Stimulated activated naive CD8-positive, alpha-beta T cell treated with anti-CD3 and anti-CD28 coated beads, Interleukin-15, amount 100 ng/mL, for 72 hours (primary cell): ENCODE results near the gene PRSS8.
"Not testable (repeated sequence)": the region's sequence is repeated elsewhere in the genome, so short reads cannot be mapped to it uniquely, and the experiment has no call there.

Experiments used
- ATAC-seq: fragments of 150-1000 bp; cut with Tn5 transposase; 2 replicates; pipeline ENCODE4 v1.10.0; 2021; ENCODE audit warnings: mild to moderate bottlenecking, moderate library complexity
- DNase-seq, 2 donors: peaks; one replicate each; pipeline ENCODE4 v3.0.0; 2021 to 2022
- H3K27ac Mint-ChIP-seq, 2 donors: one replicate each; pipeline ENCODE4 v1.8.0; 2022; ENCODE audit warnings: mild to moderate bottlenecking in 2 of 2, mixed read lengths in 2 of 2, moderate library complexity in 2 of 2
- H3K27me3 Mint-ChIP-seq: one replicate; pipeline ENCODE4 v1.8.0; 2022; ENCODE audit warnings: mixed read lengths
- H3K4me1 Mint-ChIP-seq: one replicate; pipeline ENCODE4 v1.8.0; 2022; ENCODE audit warnings: mild to moderate bottlenecking, mixed read lengths
- H3K4me3 Mint-ChIP-seq, 2 donors: one replicate each; pipeline ENCODE4 v1.8.0; 2022; ENCODE audit warnings: mild to moderate bottlenecking in 2 of 2, mixed read lengths in 2 of 2, moderate library complexity in 1 of 2
- H3K9me3 Mint-ChIP-seq, 2 donors: one replicate each; pipeline ENCODE4 v1.8.0; 2022; ENCODE audit warnings: mixed read lengths in 2 of 2

PRSS8 gene

GRCh38 chr16:31106509-31107464 is 28.7 kb downstream of the PRSS8 start:
- DNase-seq (no peak), ATAC-seq (no peak)
- H3K4me1 Mint-ChIP-seq, result peaks cover 36% of the 10 kb centered on the region
- no peak overlapping the region for H3K27ac Mint-ChIP-seq
- no peaks in the 10 kb centered on the region for H3K27me3 Mint-ChIP-seq
- H3K4me3 Mint-ChIP-seq, result peak overlapping the region; percentile 90 to 95
- H3K9me3 Mint-ChIP-seq, result no peaks in the 10 kb centered on the region

DNA sequence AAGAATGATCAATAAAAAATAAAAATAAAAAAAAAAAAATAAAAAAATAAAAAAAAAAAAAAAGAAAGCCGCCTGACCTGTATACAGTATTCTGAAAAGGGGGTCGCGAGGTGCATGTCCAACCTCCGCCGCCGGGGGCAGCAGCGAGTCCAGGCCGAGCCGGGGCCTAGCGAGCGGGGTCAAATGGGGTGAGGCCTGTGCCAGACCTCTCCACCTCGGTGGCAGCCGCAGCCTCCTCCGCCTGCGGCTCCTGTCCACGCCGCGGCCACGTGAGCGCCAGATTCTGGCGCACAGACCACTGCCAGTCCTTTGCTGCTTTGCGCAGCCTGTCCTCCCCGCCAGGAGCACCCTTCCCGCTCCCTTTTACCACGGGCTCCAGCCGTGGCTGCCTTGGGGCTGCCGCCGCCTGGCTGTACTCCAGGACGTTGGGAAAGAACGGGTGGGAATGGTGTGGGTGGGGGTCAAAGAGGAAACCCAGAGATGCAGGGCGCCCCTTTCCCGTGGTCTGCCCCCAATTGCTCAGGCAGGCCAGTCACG is 29.8 kb downstream of the PRSS8 start:
- H3K27me3 Mint-ChIP-seq, result no peaks in the 10 kb centered on the region
- peak overlapping the region; percentile 64 to 66 for H3K4me3 Mint-ChIP-seq
- H3K9me3 Mint-ChIP-seq, result no peaks in the 10 kb centered on the region
- DNase-seq (peak; percentile 90 to 92), ATAC-seq (peak; percentile 71)
- H3K27ac Mint-ChIP-seq, result peak overlapping the region; percentile 16 to 82
- H3K4me1 Mint-ChIP-seq, result peaks cover 35% of the 10 kb centered on the region

- H3K27me3 Mint-ChIP-seq, H3K4me3 Mint-ChIP-seq, H3K9me3 Mint-ChIP-seq, H3K4me1 Mint-ChIP-seq, ATAC-seq, DNase-seq: not testable (repeated sequence)
- peak overlapping the region in 1 of 2 donors; percentile 1 for H3K27ac Mint-ChIP-seq
These were observed 34.5 kb downstream of the PRSS8 start for GRCh38 chr16:31100876-31101641.

DNA sequence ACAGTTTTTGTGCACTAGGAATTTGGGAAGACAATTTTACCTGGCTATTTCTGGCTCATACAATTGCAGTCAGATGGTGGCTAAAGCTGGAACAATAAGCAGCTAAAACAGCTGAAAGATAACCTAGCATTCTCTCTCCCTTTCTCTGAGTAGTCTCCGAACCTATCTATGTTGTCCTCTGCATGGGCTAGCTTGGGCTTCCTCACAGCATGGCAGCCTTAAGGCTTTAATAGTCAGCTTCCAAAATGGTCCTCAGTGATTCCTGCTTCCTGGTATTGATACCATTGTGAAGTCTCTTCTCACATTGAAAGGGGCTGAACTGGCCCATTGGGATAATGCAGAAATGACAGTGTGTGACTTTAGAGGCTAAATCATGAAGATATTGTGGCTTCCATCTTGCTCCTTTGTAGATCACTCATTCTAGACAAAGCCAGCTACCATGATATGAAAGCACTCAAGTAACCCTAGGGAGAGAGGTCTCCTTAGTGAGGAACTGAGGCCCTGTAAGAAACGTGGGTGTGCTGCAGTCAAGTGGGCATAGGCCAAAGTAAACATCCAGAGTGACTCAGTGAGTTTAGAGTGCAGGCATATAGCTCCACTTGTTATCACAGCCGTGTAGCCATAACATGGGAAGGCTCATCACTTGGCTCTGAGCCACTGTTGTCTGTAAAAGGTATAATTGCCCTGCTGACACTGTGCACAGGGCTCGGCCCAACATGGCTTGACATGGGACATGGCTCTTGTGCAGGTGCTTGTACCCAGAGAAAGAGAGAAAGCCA is 35.5 kb downstream of the PRSS8 start:
- Mint-ChIP-seq H3K27ac (no peak overlapping the region), H3K9me3 (peaks cover 0 to 5% of the 10 kb centered on the region in 2 donors), H3K4me1 (peaks cover 11% of the 10 kb centered on the region), H3K27me3 (no peaks in the 10 kb centered on the region), H3K4me3 (no peak overlapping the region)
- ATAC-seq, result no peak
- no peak for DNase-seq

GRCh38 chr16:31094424-31095120 is 41.0 kb downstream of the PRSS8 start, which contains the start of gene VKORC1:
TSS of gene VKORC1 (minus strand) at chr16:31094797. CDS start at chr16:31094729, 68 bp downstream.
- DNase-seq, result peak; percentile 88 to 91
- Mint-ChIP-seq H3K9me3 (peaks cover 0 to 5% of the 10 kb centered on the region in 2 donors), H3K27me3 (no peaks in the 10 kb centered on the region), H3K4me3 (peak within 1 kb of the TSS; percentile 95 to 98), H3K27ac (peak within 1 kb of the TSS; percentile 97 to 98), H3K4me1 (peaks cover 41% of the 10 kb centered on the region)
- ATAC-seq, result peak; percentile 95

DNA sequence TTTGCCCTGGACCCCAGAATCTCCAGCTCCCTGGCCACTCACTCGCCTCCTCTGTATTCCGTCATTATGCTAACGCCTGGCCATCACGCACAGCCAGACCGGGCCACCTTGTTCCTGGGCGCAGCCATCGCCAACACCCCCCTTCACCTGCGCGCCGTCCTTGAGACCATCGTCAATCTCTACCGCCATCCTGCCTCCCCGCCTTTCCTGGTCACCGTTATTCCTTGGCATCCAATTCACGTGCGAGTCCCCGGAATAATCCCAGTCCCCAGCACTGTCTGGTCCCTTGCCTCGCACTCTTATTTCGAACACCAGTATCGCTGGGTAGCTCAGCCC is 41.5 kb downstream of the PRSS8 start:
- no peaks in the 10 kb centered on the region for H3K27me3 Mint-ChIP-seq
- no peak for ATAC-seq
- H3K9me3 Mint-ChIP-seq, result peaks cover 0 to 5% of the 10 kb centered on the region in 2 donors
- no peak for DNase-seq
- H3K27ac Mint-ChIP-seq, result peak overlapping the region; percentile 97 to 98
- peak overlapping the region; percentile 95 to 98 for H3K4me3 Mint-ChIP-seq
- H3K4me1 Mint-ChIP-seq, result peaks cover 42% of the 10 kb centered on the region

GRCh38 chr16:31093132-31093703 is 42.3 kb downstream of the PRSS8 start:
- Mint-ChIP-seq H3K4me3 (peak overlapping the region; percentile 40 to 67), H3K4me1 (peaks cover 50% of the 10 kb centered on the region), H3K27ac (no peak overlapping the region), H3K27me3 (no peaks in the 10 kb centered on the region), H3K9me3 (peaks cover 0 to 5% of the 10 kb centered on the region in 2 donors)
- no peak for ATAC-seq
- no peak for DNase-seq

- H3K4me1 Mint-ChIP-seq, result peaks cover 52% of the 10 kb centered on the region
- DNase-seq (no peak), ATAC-seq (no peak)
- no peak overlapping the region for H3K4me3 Mint-ChIP-seq
- H3K27me3 Mint-ChIP-seq, result no peaks in the 10 kb centered on the region
- H3K27ac Mint-ChIP-seq, result no peak overlapping the region
- peaks cover 0 to 5% of the 10 kb centered on the region in 2 donors for H3K9me3 Mint-ChIP-seq
These were observed 43.2 kb downstream of the PRSS8 start for GRCh38 chr16:31092330-31092729.

GRCh38 chr16:31090540-31090939 is 45.0 kb downstream of the PRSS8 start:
- ATAC-seq, result no peak
- peaks cover 0 to 2% of the 10 kb centered on the region in 2 donors for H3K9me3 Mint-ChIP-seq
- H3K27ac Mint-ChIP-seq, result no peak overlapping the region
- no peaks in the 10 kb centered on the region for H3K27me3 Mint-ChIP-seq
- no peak for DNase-seq
- peaks cover 46% of the 10 kb centered on the region for H3K4me1 Mint-ChIP-seq
- no peak overlapping the region for H3K4me3 Mint-ChIP-seq

DNA sequence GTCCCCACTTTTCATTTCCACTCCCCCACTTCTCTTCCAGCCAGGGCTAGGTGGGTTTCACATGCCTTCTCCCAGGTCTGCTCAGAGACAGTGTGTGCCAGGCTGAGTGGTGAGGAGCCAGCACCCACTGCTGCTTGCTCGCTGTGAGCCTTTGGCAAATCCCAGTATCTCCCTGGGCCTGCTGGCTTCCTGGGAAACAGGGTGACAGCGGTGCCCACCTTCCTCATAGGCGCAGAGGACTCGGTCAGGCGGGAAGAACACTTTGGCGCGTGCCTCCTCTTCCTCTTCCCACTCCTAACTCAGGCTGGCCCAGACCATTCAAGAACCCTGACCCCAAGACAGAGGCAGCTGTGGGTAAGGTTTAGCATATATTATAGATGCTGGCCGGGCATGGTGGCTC is 46.3 kb downstream of the PRSS8 start:
- Mint-ChIP-seq H3K4me1 (peaks cover 36% of the 10 kb centered on the region), H3K27ac (peak overlapping the region in 1 of 2 donors; percentile 50), H3K4me3 (no peak overlapping the region), H3K9me3 (no peaks in the 10 kb centered on the region), H3K27me3 (no peaks in the 10 kb centered on the region)
- no peak for ATAC-seq
- no peak for DNase-seq

GRCh38 chr16:31088459-31089183 is 46.9 kb downstream of the PRSS8 start, which contains the start of gene PRSS53:
TSS of gene PRSS53 (minus strand) at chr16:31088943. CDS start at chr16:31088809, 134 bp downstream.
- Mint-ChIP-seq H3K27ac (peak within 1 kb of the TSS in 1 of 2 donors; percentile 50), H3K4me1 (peaks cover 30% of the 10 kb centered on the region), H3K27me3 (no peaks in the 10 kb centered on the region), H3K4me3 (no peak within 1 kb of the TSS), H3K9me3 (no peaks in the 10 kb centered on the region)
- ATAC-seq, result no peak
- DNase-seq, result no peak

DNA sequence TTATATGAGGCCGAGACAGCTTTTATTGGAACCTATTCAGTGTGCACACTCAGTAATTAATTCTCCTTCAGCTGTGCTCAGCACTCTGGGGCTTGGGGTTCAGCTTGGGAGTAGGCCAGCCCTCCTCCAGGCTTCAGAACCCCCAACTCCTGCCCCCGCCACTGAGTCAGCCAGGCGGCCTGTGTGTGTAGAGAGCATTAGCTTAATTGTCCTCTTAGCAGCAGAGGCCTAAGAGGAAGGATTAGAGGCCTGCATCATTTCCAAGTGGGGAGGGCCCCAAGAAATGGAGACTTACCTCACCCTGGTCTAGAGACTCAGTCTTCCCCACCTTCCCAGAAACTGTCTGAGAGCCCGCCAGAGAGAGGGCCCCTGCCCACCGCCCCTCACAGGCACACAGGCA is 47.6 kb downstream of the PRSS8 start:
- ATAC-seq, result no peak
- no peak overlapping the region for H3K4me3 Mint-ChIP-seq
- H3K4me1 Mint-ChIP-seq, result peaks cover 24% of the 10 kb centered on the region
- H3K27ac Mint-ChIP-seq, result no peak overlapping the region
- DNase-seq, result no peak
- no peaks in the 10 kb centered on the region for H3K9me3 Mint-ChIP-seq
- H3K27me3 Mint-ChIP-seq, result no peaks in the 10 kb centered on the region

- H3K4me3 Mint-ChIP-seq, result no peak overlapping the region
- H3K27ac Mint-ChIP-seq, result no peak overlapping the region
- no peaks in the 10 kb centered on the region for H3K27me3 Mint-ChIP-seq
- ATAC-seq, result no peak
- DNase-seq, result no peak
- H3K9me3 Mint-ChIP-seq, result no peaks in the 10 kb centered on the region
- peaks cover 19% of the 10 kb centered on the region for H3K4me1 Mint-ChIP-seq
These were observed 48.0 kb downstream of the PRSS8 start for GRCh38 chr16:31087481-31087880.

DNA sequence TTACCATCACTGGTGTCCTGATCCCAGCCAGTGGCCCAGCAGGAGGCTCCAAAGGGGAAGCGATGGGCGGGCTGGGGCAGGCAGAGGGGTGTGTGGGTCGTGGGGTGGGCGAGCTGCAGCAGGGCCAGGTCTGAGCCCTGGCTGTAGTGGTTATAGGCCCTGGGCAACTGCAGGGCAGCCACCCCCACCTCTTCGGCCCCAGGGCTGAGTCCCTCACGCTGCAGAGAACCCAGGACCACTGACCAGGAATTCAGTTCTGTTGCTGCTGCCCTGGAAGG is 49.0 kb downstream of the PRSS8 start:
- peaks cover 27% of the 10 kb centered on the region for H3K4me1 Mint-ChIP-seq
- no peak overlapping the region for H3K27ac Mint-ChIP-seq
- H3K4me3 Mint-ChIP-seq, result no peak overlapping the region
- DNase-seq, result no peak
- ATAC-seq, result no peak
- no peaks in the 10 kb centered on the region for H3K9me3 Mint-ChIP-seq
- no peaks in the 10 kb centered on the region for H3K27me3 Mint-ChIP-seq
